A549 (cell line): ENCODE data around the gene PGBD4. TPM values are rescaled to one million over a fixed set of nuclear protein-coding genes. Genes with fewer than 3 reads are reported as not detected.

Experiments
- CBX2 ChIP-seq: fragments of 200-600 bp; sonication (generic); IDR thresholded peaks from 2 replicates; pipeline ENCODE4 v1.6.1; 2016; ENCODE audit warnings: low read depth, mild to moderate bottlenecking, borderline replicate concordance
- CBX8 ChIP-seq: fragments of 200-600 bp; sonication (generic); IDR thresholded peaks from 2 replicates; pipeline ENCODE4 v1.6.1; 2016
- CEBPB ChIP-seq, 2 experiments: fragments of >200 bp in 1 of 2; sonication (Bioruptor Twin) in 1 of 2; formaldehyde crosslinking in 1 of 2; IDR thresholded peaks; 2 replicates each; pipeline ENCODE4 v1.6.1; 2012 to 2016
- CHD4 ChIP-seq: fragments of 200-600 bp; sonication (generic); IDR thresholded peaks from 2 replicates; pipeline ENCODE4 v1.6.1; 2016; ENCODE audit warnings: antibody characterized with exemption, mild to moderate bottlenecking, borderline replicate concordance
- E2F6 ChIP-seq: IDR thresholded peaks from 2 replicates; pipeline ENCODE4 v1.6.1; 2012; ENCODE audit warnings: low read depth, borderline replicate concordance
- EHF ChIP-seq: fragments of 250-450 bp; sonication (Bioruptor Pico); IDR thresholded peaks from 2 replicates; pipeline ENCODE4 v1.5.0; 2020; ENCODE audit warnings: mild to moderate bottlenecking
- EHMT2 ChIP-seq: fragments of 200-600 bp; sonication (generic); IDR thresholded peaks from 2 replicates; pipeline ENCODE4 v1.6.1; 2016; ENCODE audit warnings: antibody characterized with exemption, low read depth, mild to moderate bottlenecking, moderate library complexity
- FOSL2 ChIP-seq, 2 experiments: fragments of 450-650 bp in 1 of 2; fragments of >200 bp in 1 of 2; sonication (Bioruptor Twin) in 1 of 2; formaldehyde crosslinking; IDR thresholded peaks; 2 replicates each; pipeline versions ENCODE4 v1.5.0 to v1.6.1; 2016 to 2020; ENCODE audit warnings: mild to moderate bottlenecking in 1 of 2, moderate library complexity in 1 of 2
- FOXS1 ChIP-seq: fragments of 250-450 bp; sonication (Bioruptor Pico); IDR thresholded peaks from 2 replicates; pipeline ENCODE4 v1.5.0; 2020; ENCODE audit warnings: mild to moderate bottlenecking, moderate library complexity
- HEYL ChIP-seq: fragments of 250-450 bp; sonication (Bioruptor Pico); IDR thresholded peaks from 2 replicates; pipeline ENCODE4 v1.8.0; 2021; ENCODE audit warnings: mild to moderate bottlenecking, moderate library complexity
- HOXA7 ChIP-seq: fragments of 250-450 bp; sonication (Bioruptor Pico); IDR thresholded peaks from 2 replicates; pipeline ENCODE4 v1.5.0; 2020; ENCODE audit warnings: mild to moderate bottlenecking, moderate library complexity
- HOXB13 ChIP-seq: fragments of 250-450 bp; sonication (Bioruptor Pico); IDR thresholded peaks from 2 replicates; pipeline ENCODE4 v1.5.0; 2020; ENCODE audit warnings: low read depth, mild to moderate bottlenecking, moderate library complexity
- HOXB5 ChIP-seq: fragments of 250-450 bp; sonication (Bioruptor Pico); IDR thresholded peaks from 2 replicates; pipeline ENCODE4 v1.5.0; 2020; ENCODE audit warnings: mild to moderate bottlenecking, moderate library complexity
- JUN ChIP-seq, 2 experiments: fragments of >200 bp; sonication (Bioruptor Twin); formaldehyde crosslinking; IDR thresholded peaks; 2 replicates in 1 of 2; 3 replicates in 1 of 2; pipeline ENCODE4 v1.6.1; 2016 to 2017
- JUNB ChIP-seq: fragments of >200 bp; sonication (Bioruptor Twin); formaldehyde crosslinking; IDR thresholded peaks from 2 replicates; pipeline ENCODE4 v1.6.1; 2016
- KDM5A ChIP-seq: fragments of 200-600 bp; sonication (generic); IDR thresholded peaks from 2 replicates; pipeline ENCODE4 v1.6.1; 2016; ENCODE audit warnings: antibody characterized with exemption, mild to moderate bottlenecking
- MYC ChIP-seq: IDR thresholded peaks from 2 replicates; pipeline ENCODE4 v1.6.1; 2012; ENCODE audit warnings: mild to moderate bottlenecking, inconsistent platforms, low read length, improper control_type of control experiment, borderline replicate concordance
- NFE2L2 ChIP-seq: fragments of 150-350 bp; conservative IDR thresholded peaks from 2 replicates; pipeline ENCODE4 v1.6.1; 2014; ENCODE audit warnings: low read length
- NR3C1 ChIP-seq: fragments of >200 bp; sonication (Bioruptor Twin); formaldehyde crosslinking; IDR thresholded peaks from 3 replicates; pipeline ENCODE4 v1.6.1; 2017
- PHF8 ChIP-seq: fragments of 200-600 bp; sonication (generic); IDR thresholded peaks from 2 replicates; pipeline ENCODE4 v1.6.1; 2016; ENCODE audit warnings: low read depth, mild to moderate bottlenecking, antibody characterized with exemption, moderate library complexity, borderline replicate concordance
- POLR2AphosphoS2 ChIP-seq: conservative IDR thresholded peaks from 2 replicates; pipeline ENCODE4 v1.6.1; 2012; ENCODE audit warnings: low read length, improper control_type of control experiment, inconsistent platforms
- RAD21 ChIP-seq, 2 experiments: fragments of >200 bp in 1 of 2; sonication (Bioruptor Twin) in 1 of 2; formaldehyde crosslinking in 1 of 2; IDR thresholded peaks in 1 of 2; conservative IDR thresholded peaks in 1 of 2; 2 replicates in 1 of 2; 3 replicates in 1 of 2; pipeline ENCODE4 v1.6.1; 2012 to 2018; ENCODE audit warnings: inconsistent platforms in 1 of 2
- RCOR1 ChIP-seq: fragments of 150-350 bp; IDR thresholded peaks from 2 replicates; pipeline ENCODE4 v1.6.1; 2014; ENCODE audit warnings: antibody characterized with exemption, low read length, low read depth
- SREBF2 ChIP-seq: fragments of 450-650 bp; IDR thresholded peaks from 2 replicates; pipeline ENCODE4 v1.6.1; 2014; ENCODE audit warnings: mild to moderate bottlenecking, moderate library complexity
- ZSCAN20 ChIP-seq: fragments of 250-450 bp; sonication (Bioruptor Pico); IDR thresholded peaks from 2 replicates; pipeline ENCODE4 v1.8.0; 2022; ENCODE audit warnings: mild to moderate bottlenecking, moderate library complexity
- polyA plus RNA-seq, 4 experiments: library from polyadenylated mRNA; depleted of rRNA in 3 of 4; stranded (reverse); fragments of >200 nt; fragmentation: RNase III in 1 of 4; extraction: RNeasy Plus Mini Kit Qiagen cat#74134 plus additional on column Dnase treatment in 1 of 4; gene quantifications; 2 replicates in 3 of 4; 3 replicates in 1 of 4; pipeline ENCODE4 v1.2.3, GENCODE V29; 2011 to 2017
- TF ChIP-seq, protein P1 (sequence below): fragments of 150-350 bp; IDR thresholded peaks from 2 replicates; pipeline ENCODE4 v1.6.1; 2014; ENCODE audit warnings: low read depth, mild to moderate bottlenecking, low read length
- TF ChIP-seq, protein P2 (sequence below): IDR thresholded peaks from 2 replicates; pipeline ENCODE4 v1.6.1; 2012
- TF ChIP-seq, protein P3 (sequence below): fragments of >200 bp; sonication (Bioruptor Twin); formaldehyde crosslinking; IDR thresholded peaks from 3 replicates; pipeline ENCODE4 v1.5.1; 2016

PGBD4 gene
- polyA plus RNA-seq, 2 of the 4 experiments (the other 2 are of a cell fraction): 4.0 to 4.7 TPM

GRCh38 chr15:34101366-34102174, at the start of gene PGBD4, which contains the start of gene EMC7 (continued):
- TF ChIP-seq, protein P1, sequence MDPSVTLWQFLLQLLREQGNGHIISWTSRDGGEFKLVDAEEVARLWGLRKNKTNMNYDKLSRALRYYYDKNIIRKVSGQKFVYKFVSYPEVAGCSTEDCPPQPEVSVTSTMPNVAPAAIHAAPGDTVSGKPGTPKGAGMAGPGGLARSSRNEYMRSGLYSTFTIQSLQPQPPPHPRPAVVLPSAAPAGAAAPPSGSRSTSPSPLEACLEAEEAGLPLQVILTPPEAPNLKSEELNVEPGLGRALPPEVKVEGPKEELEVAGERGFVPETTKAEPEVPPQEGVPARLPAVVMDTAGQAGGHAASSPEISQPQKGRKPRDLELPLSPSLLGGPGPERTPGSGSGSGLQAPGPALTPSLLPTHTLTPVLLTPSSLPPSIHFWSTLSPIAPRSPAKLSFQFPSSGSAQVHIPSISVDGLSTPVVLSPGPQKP: peak; percentile 65; the same call in 1 of the 2 replicates
- TF ChIP-seq, protein P2, sequence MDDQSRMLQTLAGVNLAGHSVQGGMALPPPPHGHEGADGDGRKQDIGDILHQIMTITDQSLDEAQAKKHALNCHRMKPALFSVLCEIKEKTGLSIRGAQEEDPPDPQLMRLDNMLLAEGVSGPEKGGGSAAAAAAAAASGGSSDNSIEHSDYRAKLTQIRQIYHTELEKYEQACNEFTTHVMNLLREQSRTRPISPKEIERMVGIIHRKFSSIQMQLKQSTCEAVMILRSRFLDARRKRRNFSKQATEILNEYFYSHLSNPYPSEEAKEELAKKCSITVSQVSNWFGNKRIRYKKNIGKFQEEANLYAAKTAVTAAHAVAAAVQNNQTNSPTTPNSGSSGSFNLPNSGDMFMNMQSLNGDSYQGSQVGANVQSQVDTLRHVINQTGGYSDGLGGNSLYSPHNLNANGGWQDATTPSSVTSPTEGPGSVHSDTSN: no peak
- TF ChIP-seq ZSCAN20 (CRISPR knock-in tag) (no peak), HEYL (no peak), FOSL2 (IDR thresholded peaks at IDR 0.05) (no peak), FOSL2 (CRISPR knock-in tag; IDR thresholded peaks at IDR 0.05) (0 out of 2 replicates have a peak, but pooled peaks have one; percentile 12), JUN (IDR thresholded peaks at IDR 0.05) (peak; percentile 87 to 96), CBX2 (no peak), EHMT2 (no peak), KDM5A (peak; percentile 88), PHF8 (peak; percentile 83), FOXS1 (CRISPR knock-in tag) (no peak), NFE2L2 (no peak), HOXA7 (CRISPR knock-in tag) (no peak), E2F6 (no peak; the same call in 1 of the 2 replicates), POLR2AphosphoS2 (no peak), CEBPB (IDR thresholded peaks at IDR 0.05) (no peak; a peak in 1 of 4 replicates), SREBF2 (no peak), HOXB13 (CRISPR knock-in tag) (no peak), CBX8 (no peak), RCOR1 (no peak), HOXB5 (CRISPR knock-in tag) (no peak), CHD4 (no peak), RAD21 (conservative IDR thresholded peaks at IDR 0.05 in 1 of 2, IDR thresholded peaks at IDR 0.05 in 1 of 2) (no peak), MYC (peak; percentile 91), JUNB (no peak), NR3C1 (no peak), EHF (CRISPR knock-in tag) (no peak)
- TF ChIP-seq, protein P3, sequence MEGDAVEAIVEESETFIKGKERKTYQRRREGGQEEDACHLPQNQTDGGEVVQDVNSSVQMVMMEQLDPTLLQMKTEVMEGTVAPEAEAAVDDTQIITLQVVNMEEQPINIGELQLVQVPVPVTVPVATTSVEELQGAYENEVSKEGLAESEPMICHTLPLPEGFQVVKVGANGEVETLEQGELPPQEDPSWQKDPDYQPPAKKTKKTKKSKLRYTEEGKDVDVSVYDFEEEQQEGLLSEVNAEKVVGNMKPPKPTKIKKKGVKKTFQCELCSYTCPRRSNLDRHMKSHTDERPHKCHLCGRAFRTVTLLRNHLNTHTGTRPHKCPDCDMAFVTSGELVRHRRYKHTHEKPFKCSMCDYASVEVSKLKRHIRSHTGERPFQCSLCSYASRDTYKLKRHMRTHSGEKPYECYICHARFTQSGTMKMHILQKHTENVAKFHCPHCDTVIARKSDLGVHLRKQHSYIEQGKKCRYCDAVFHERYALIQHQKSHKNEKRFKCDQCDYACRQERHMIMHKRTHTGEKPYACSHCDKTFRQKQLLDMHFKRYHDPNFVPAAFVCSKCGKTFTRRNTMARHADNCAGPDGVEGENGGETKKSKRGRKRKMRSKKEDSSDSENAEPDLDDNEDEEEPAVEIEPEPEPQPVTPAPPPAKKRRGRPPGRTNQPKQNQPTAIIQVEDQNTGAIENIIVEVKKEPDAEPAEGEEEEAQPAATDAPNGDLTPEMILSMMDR: no peak
